K562 (cell line): Measurements from ENCODE around the gene POLR3G. TPM values are rescaled to one million over a fixed set of nuclear protein-coding genes. Genes with fewer than 3 reads are reported as not detected.

ENCODE experiments used
- ATAC-seq: fragments of 200-7000 bp; cut with Tn5 transposase; 3 replicates; pipeline ENCODE4 v1.9.1; 2020; ENCODE audit warnings: moderate library complexity
- BruUV-seq: library from RNA; stranded (reverse); fragments of 400-500 nt; replicated peaks from 2 replicates; lab custom pipeline; 2021; lab: Mats Ljungman, UMichigan
- CTCF ChIA-PET: fragments of 300-600 bp; formaldehyde crosslinking; extraction: SDS; loops from one replicate; lab custom pipeline; 2021; ENCODE audit warnings: low intra/inter-chr PET ratio; lab: Yijun Ruan, JAX
- POLR2A ChIA-PET: fragments of 300-600, 350-650 bp; sonication (Branson Sonifier 250); formaldehyde crosslinking; extraction: SDS; loops from one replicate; lab custom pipeline; 2021; ENCODE audit warnings: antibody characterized with exemption, inconsistent platforms; lab: Yijun Ruan, JAX
- DNase-seq, 4 experiments: peaks; one replicate each; pipeline versions ENCODE4 v3.0.0 to v3.0.0-alpha.2; 2011 to 2018; ENCODE audit warnings: low spot score in 3 of 4, mixed read lengths in 3 of 4; ENCODE audit errors: extremely low read depth in 1 of 4
- FAIRE-seq: peaks from 2 replicates; lab custom pipeline; 2011; peaks lifted over from hg19 to GRCh38; lab: Jason Lieb, UNC
- H2AFZ ChIP-seq: 2 replicates; pipeline ENCODE4 v1.6.0; 2011; ENCODE audit warnings: low read depth, low read length, control low read depth, inconsistent platforms
- H3K27ac ChIP-seq: fragments of 200-600 bp; 3 replicates; pipeline ENCODE4 v1.8.0; 2011; ENCODE audit warnings: low read depth, mild to moderate bottlenecking, control low read depth, inconsistent platforms, low read length, moderate library complexity, mixed read lengths; ENCODE audit errors: extremely low read depth
- H3K27me3 ChIP-seq, 2 experiments: fragments of 300-600 bp in 1 of 2; 2 replicates in 1 of 2; 3 replicates in 1 of 2; pipeline versions ENCODE4 v1.6.0 to v1.8.0; 2011; ENCODE audit warnings: inconsistent platforms in 2 of 2, low read length in 2 of 2, mild to moderate bottlenecking in 1 of 2, mixed read lengths in 1 of 2, moderate library complexity in 1 of 2; ENCODE audit not compliant: control insufficient read depth in 2 of 2, insufficient read depth in 2 of 2
- H3K36me3 ChIP-seq: fragments of 300-600 bp; 3 replicates; pipeline ENCODE4 v1.8.0; 2011; ENCODE audit warnings: mild to moderate bottlenecking, low read length, inconsistent platforms; ENCODE audit not compliant: control insufficient read depth, insufficient read depth
- H3K4me1 ChIP-seq, 2 experiments: fragments of 200-600 bp in 1 of 2; replicated peaks in 1 of 2; 2 replicates in 1 of 2; 3 replicates in 1 of 2; pipeline versions ENCODE4 v1.5.1 to v1.8.0; 2011; ENCODE audit warnings: inconsistent platforms in 2 of 2, low read length in 2 of 2, mild to moderate bottlenecking in 1 of 2, mixed read lengths in 1 of 2, moderate library complexity in 1 of 2; ENCODE audit not compliant: control insufficient read depth in 2 of 2, insufficient read depth in 2 of 2
- H3K4me2 ChIP-seq: 2 replicates; pipeline ENCODE4 v1.6.1; 2011; ENCODE audit warnings: low read length, control low read depth, inconsistent platforms, mixed read lengths; ENCODE audit not compliant: insufficient read depth
- H3K4me3 ChIP-seq: fragments of 200-600 bp; sonication (generic), shearing (Covaris generic); 2 replicates; pipeline ENCODE4 v1.5.1; 2016; ENCODE audit warnings: control low read depth, inconsistent platforms
- H3K79me2 ChIP-seq: fragments of 200-600 bp; 3 replicates; pipeline ENCODE4 v1.8.0; 2011; ENCODE audit warnings: low read length, inconsistent platforms; ENCODE audit not compliant: control insufficient read depth, insufficient read depth
- H3K9ac ChIP-seq, 2 experiments: 2 replicates each; pipeline versions ENCODE4 v1.6.0 to v1.6.1; 2011; ENCODE audit warnings: low read depth in 2 of 2, low read length in 2 of 2, control low read depth in 1 of 2, inconsistent platforms in 1 of 2, mild to moderate bottlenecking in 1 of 2, mixed read lengths in 1 of 2; ENCODE audit not compliant: insufficient read depth in 1 of 2
- H3K9me1 ChIP-seq: one replicate; pipeline ENCODE4 v1.6.0; 2011; ENCODE audit warnings: inconsistent platforms, mild to moderate bottlenecking, low read length, moderate library complexity; ENCODE audit not compliant: control insufficient read depth, insufficient read depth
- H3K9me3 ChIP-seq: replicated peaks from 2 replicates; pipeline ENCODE4 v1.5.1; 2011; ENCODE audit warnings: low read depth, low read length, inconsistent platforms; ENCODE audit not compliant: control insufficient read depth, insufficient read depth
- H4K20me1 ChIP-seq: replicated peaks from 2 replicates; pipeline ENCODE4 v1.6.1; 2011; ENCODE audit warnings: low read length, inconsistent platforms, mixed read lengths; ENCODE audit not compliant: control insufficient read depth, insufficient read depth
- FOXM1 ChIP-seq, 2 experiments: fragments of 450-650 bp in 1 of 2; sonication (generic) in 1 of 2; formaldehyde crosslinking in 1 of 2; IDR thresholded peaks; 2 replicates each; pipeline versions ENCODE4 v1.6.1 to v1.9.0; 2017 to 2022; ENCODE audit warnings: low read depth in 2 of 2, mild to moderate bottlenecking in 2 of 2, missing genetic modification reagents in 1 of 2, moderate library complexity in 1 of 2
- RB1 ChIP-seq: fragments of 450-650 bp; IDR thresholded peaks from 2 replicates; pipeline ENCODE4 v1.6.1; 2017; ENCODE audit warnings: low read depth, mild to moderate bottlenecking
- RBM25 ChIP-seq: fragments of 200-400 bp; formaldehyde crosslinking; IDR thresholded peaks from 2 replicates; pipeline ENCODE4 v1.6.1; 2018; ENCODE audit warnings: low read length, low read depth, moderate library complexity; ENCODE audit not compliant: severe bottlenecking
- ZNF146 ChIP-seq: IDR thresholded peaks from one replicate; pipeline ENCODE4 v1.6.1; 2018; ENCODE audit warnings: missing compliant biosample characterization; ENCODE audit not compliant: unreplicated experiment
- ZNF668 ChIP-seq: fragments of 250-450 bp; sonication (Bioruptor Pico); IDR thresholded peaks from 2 replicates; pipeline ENCODE4 v1.8.0; 2022; ENCODE audit warnings: mild to moderate bottlenecking, inconsistent platforms
- in situ Hi-C: fragments of 300-500 bp; cut with MboI; formaldehyde crosslinking; loops from 4 replicates; pipeline ENCODE4 v1.15.0; 2018; ENCODE audit warnings: inconsistent platforms, mixed read lengths
- intact Hi-C: fragments of 100-400 bp; cut with micrococcal nuclease; formaldehyde crosslinking; loops from 2 replicates; pipeline ENCODE4 v1.14.2; 2022
- polyA plus RNA-seq, 8 experiments: library from polyadenylated mRNA; depleted of rRNA in 4 of 8; stranded (reverse) in 5 of 8; unstranded in 3 of 8; fragments of >200 nt; fragmentation: Nextera tagmentation in 2 of 8; fragmentation: Illumina TruSeq in 1 of 8; extraction: Ambion mirVana in 2 of 8; extraction: Trizol in 1 of 8; gene quantifications; 2 replicates each; pipeline versions ENCODE4 v1.2.1 to v1.2.3, GENCODE V29; 2011 to 2014; ENCODE audit warnings: inconsistent platforms in 1 of 8, missing spikeins in 1 of 8
- total RNA-seq, 7 experiments: library from RNA; depleted of rRNA in 6 of 7; stranded (reverse); fragments of >200 nt in 6 of 7; fragmentation: Illumina TruSeq in 2 of 7; extraction: Trizol in 2 of 7; gene quantifications; 2 replicates each; pipeline versions ENCODE4 v1.2.1 to v1.2.3, GENCODE V29; 2011 to 2021; ENCODE audit warnings: low replicate concordance in 1 of 7
- TF ChIP-seq, protein P1 (sequence below): fragments of 200-800 bp; sonication (Bioruptor generic); IDR thresholded peaks from 2 replicates; pipeline ENCODE4 v1.6.1; 2016; ENCODE audit warnings: missing genetic modification characterization, missing compliant biosample characterization

The POLR3G gene
- total and polyA plus RNA-seq, 9 of the 15 experiments (the other 6 are each of a cell fraction or from before 2014, with no cell fraction given) = 39.0 to 111 (median 59.0) TPM

- Histone ChIP-seq H3K4me3 (no peak overlapping the region), H3K36me3 (peaks cover 63% of the 10 kb centered on the region; the same call in 2 of the 3 replicates), H3K27me3 (no peaks in the 10 kb centered on the region), H3K9me3 (no peaks in the 10 kb centered on the region), H3K9me1 (no peaks in the 10 kb centered on the region), H3K27ac (no peak overlapping the region), H3K9ac (no peak overlapping the region), H3K4me2 (no peak overlapping the region), H4K20me1 (no peaks in the 10 kb centered on the region), H3K4me1 (no peaks in the 10 kb centered on the region), H2AFZ (no peak overlapping the region), H3K79me2 (no peaks in the 10 kb centered on the region)
- no TSS peak for BruUV-seq
- TF ChIP-seq ZNF668 (CRISPR knock-in tag) = no peak
- TF ChIP-seq FOXM1 (IDR thresholded peaks at IDR 0.05; ENCODE audit: low read depth) = no peak
- no peak for TF ChIP-seq FOXM1 (CRISPR knock-in tag; IDR thresholded peaks at IDR 0.05; ENCODE audit: low read depth)
- TF ChIP-seq ZNF146 = peak; percentile 56
- TF ChIP-seq, protein P1, sequence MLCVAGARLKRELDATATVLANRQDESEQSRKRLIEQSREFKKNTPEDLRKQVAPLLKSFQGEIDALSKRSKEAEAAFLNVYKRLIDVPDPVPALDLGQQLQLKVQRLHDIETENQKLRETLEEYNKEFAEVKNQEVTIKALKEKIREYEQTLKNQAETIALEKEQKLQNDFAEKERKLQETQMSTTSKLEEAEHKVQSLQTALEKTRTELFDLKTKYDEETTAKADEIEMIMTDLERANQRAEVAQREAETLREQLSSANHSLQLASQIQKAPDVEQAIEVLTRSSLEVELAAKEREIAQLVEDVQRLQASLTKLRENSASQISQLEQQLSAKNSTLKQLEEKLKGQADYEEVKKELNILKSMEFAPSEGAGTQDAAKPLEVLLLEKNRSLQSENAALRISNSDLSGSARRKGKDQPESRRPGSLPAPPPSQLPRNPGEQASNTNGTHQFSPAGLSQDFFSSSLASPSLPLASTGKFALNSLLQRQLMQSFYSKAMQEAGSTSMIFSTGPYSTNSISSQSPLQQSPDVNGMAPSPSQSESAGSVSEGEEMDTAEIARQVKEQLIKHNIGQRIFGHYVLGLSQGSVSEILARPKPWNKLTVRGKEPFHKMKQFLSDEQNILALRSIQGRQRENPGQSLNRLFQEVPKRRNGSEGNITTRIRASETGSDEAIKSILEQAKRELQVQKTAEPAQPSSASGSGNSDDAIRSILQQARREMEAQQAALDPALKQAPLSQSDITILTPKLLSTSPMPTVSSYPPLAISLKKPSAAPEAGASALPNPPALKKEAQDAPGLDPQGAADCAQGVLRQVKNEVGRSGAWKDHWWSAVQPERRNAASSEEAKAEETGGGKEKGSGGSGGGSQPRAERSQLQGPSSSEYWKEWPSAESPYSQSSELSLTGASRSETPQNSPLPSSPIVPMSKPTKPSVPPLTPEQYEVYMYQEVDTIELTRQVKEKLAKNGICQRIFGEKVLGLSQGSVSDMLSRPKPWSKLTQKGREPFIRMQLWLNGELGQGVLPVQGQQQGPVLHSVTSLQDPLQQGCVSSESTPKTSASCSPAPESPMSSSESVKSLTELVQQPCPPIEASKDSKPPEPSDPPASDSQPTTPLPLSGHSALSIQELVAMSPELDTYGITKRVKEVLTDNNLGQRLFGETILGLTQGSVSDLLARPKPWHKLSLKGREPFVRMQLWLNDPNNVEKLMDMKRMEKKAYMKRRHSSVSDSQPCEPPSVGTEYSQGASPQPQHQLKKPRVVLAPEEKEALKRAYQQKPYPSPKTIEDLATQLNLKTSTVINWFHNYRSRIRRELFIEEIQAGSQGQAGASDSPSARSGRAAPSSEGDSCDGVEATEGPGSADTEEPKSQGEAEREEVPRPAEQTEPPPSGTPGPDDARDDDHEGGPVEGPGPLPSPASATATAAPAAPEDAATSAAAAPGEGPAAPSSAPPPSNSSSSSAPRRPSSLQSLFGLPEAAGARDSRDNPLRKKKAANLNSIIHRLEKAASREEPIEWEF (CRISPR knock-in tag) = no peak
- peak; percentile 20 for TF ChIP-seq RBM25
- no peak for TF ChIP-seq RB1
- no peak for DNase-seq
- intact Hi-C loops = no loop called here
- no peak for FAIRE-seq
- ChIA-PET CTCF (no interaction called here), POLR2A (no interaction called here)
- no peak for ATAC-seq
- in situ Hi-C loops = no loop called here
These were observed 19.4 kb downstream of the POLR3G start for GRCh38 chr5:90494043-90494442.
